Trophoblast cell (in vitro differentiated cells and primary cell): ENCODE measurements around the gene CEP55.

Experiments used
- DNase-seq, 2 donors: peaks; one replicate each; pipeline ENCODE4 v3.0.0-alpha.2; 2016
- H2AFZ ChIP-seq: 2 replicates; pipeline ENCODE4 v1.6.1; 2013; ENCODE audit warnings: low read length, moderate library complexity, mild to moderate bottlenecking; ENCODE audit not compliant: insufficient read depth, poor library complexity
- H2AK5ac ChIP-seq: 2 replicates; pipeline ENCODE4 v1.6.1; 2013; ENCODE audit warnings: mild to moderate bottlenecking, low read length
- H2BK120ac ChIP-seq: 2 replicates; pipeline ENCODE4 v1.6.1; 2013; ENCODE audit warnings: low read length, mild to moderate bottlenecking, moderate library complexity; ENCODE audit not compliant: insufficient read depth, poor library complexity
- H2BK12ac ChIP-seq: 2 replicates; pipeline ENCODE4 v1.6.1; 2013; ENCODE audit warnings: mild to moderate bottlenecking, low read length, moderate library complexity
- H2BK5ac ChIP-seq: 2 replicates; pipeline ENCODE4 v1.6.1; 2013; ENCODE audit warnings: low read length, low read depth, moderate library complexity, mild to moderate bottlenecking; ENCODE audit not compliant: poor library complexity
- H3K14ac ChIP-seq: 2 replicates; pipeline ENCODE4 v1.6.1; 2013; ENCODE audit warnings: mild to moderate bottlenecking, low read length
- H3K18ac ChIP-seq: 2 replicates; pipeline ENCODE4 v1.6.1; 2013; ENCODE audit warnings: mild to moderate bottlenecking, low read length
- H3K23ac ChIP-seq: 2 replicates; pipeline ENCODE4 v1.6.1; 2013; ENCODE audit warnings: low read length
- H3K27ac ChIP-seq: 2 replicates; pipeline ENCODE4 v1.5.1; 2013; ENCODE audit warnings: low read depth, mild to moderate bottlenecking, inconsistent platforms, low read length, moderate library complexity
- H3K27me3 ChIP-seq: 2 replicates; pipeline ENCODE4 v1.6.1; 2013; ENCODE audit warnings: inconsistent platforms, mild to moderate bottlenecking, low read length, moderate library complexity; ENCODE audit not compliant: insufficient read depth
- H3K36me3 ChIP-seq, 2 experiments: 1 replicate in 1 of 2; 2 replicates in 1 of 2; pipeline ENCODE4 v1.6.1; 2013; ENCODE audit warnings: low read length in 2 of 2, mild to moderate bottlenecking in 2 of 2, moderate library complexity in 1 of 2; ENCODE audit not compliant: insufficient read depth in 2 of 2, control insufficient read depth in 1 of 2
- H3K4ac ChIP-seq: 2 replicates; pipeline ENCODE4 v1.6.1; 2013; ENCODE audit warnings: low read depth, mild to moderate bottlenecking, low read length, moderate library complexity
- H3K4me1 ChIP-seq, 2 experiments: 1 replicate in 1 of 2; 2 replicates in 1 of 2; pipeline ENCODE4 v1.6.1; 2013; ENCODE audit warnings: low read length in 2 of 2, mild to moderate bottlenecking in 2 of 2, moderate library complexity in 1 of 2; ENCODE audit not compliant: insufficient read depth in 2 of 2, control insufficient read depth in 1 of 2
- H3K4me2 ChIP-seq: 2 replicates; pipeline ENCODE4 v1.6.1; 2013; ENCODE audit warnings: inconsistent platforms, mild to moderate bottlenecking, low read length, moderate library complexity
- H3K4me3 ChIP-seq: 2 replicates; pipeline ENCODE4 v1.5.1; 2013; ENCODE audit warnings: mild to moderate bottlenecking, low read depth, low read length, inconsistent platforms
- H3K79me1 ChIP-seq: one replicate; pipeline ENCODE4 v1.6.1; 2013; ENCODE audit warnings: low read length
- H3K79me2 ChIP-seq: 2 replicates; pipeline ENCODE4 v1.6.1; 2013; ENCODE audit warnings: low read length, mild to moderate bottlenecking; ENCODE audit not compliant: control insufficient read depth, insufficient read depth, poor library complexity
- H3K9ac ChIP-seq: 2 replicates; pipeline ENCODE4 v1.6.1; 2013; ENCODE audit warnings: mild to moderate bottlenecking, low read length
- H3K9me3 ChIP-seq: 2 replicates; pipeline ENCODE4 v1.6.1; 2013; ENCODE audit warnings: low read depth, mild to moderate bottlenecking, control low read depth, inconsistent platforms, low read length; ENCODE audit not compliant: insufficient read depth
- H4K12ac ChIP-seq: 2 replicates; pipeline ENCODE4 v1.6.1; 2013; ENCODE audit warnings: low read depth, mild to moderate bottlenecking, low read length, moderate library complexity
- H4K8ac ChIP-seq: 2 replicates; pipeline ENCODE4 v1.6.1; 2013; ENCODE audit warnings: low read depth, mild to moderate bottlenecking, low read length, moderate library complexity
- H4K91ac ChIP-seq: one replicate; pipeline ENCODE4 v1.6.1; 2013; ENCODE audit warnings: low read depth, mild to moderate bottlenecking, low read length, moderate library complexity
- WGBS: extraction: QIAGEN DNeasy Blood & Tissue Kit; methylation state at CpG from one replicate; pipeline ENCODE4 v1.1.7; 2013; ENCODE audit warnings: missing lambda C conversion rate; ENCODE audit not compliant: insufficient read length, insufficient coverage; ENCODE audit errors: extremely low coverage; 5-methylcytosine and 5-hydroxymethylcytosine counted together

CEP55 gene

DNA sequence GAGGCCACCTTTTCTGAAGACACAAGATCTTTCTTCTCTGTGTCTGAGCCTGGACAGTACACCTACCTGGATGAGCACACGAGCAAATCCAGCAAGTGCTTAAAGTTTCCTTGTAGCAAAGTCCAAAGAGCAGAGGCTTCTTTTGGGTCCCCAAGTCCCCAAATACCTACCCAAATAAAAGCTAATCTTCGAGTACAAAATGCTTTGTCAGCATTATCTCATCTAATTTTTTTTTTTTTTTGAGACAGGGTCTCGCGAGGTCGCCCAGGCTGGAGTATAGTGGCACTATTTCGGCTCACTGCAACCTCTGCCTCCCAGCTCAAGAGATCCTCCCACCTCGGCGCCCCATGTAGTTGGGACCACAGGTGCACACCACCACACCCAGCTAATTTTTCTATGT, 38.9 kb upstream of the CEP55 start:
- Histone ChIP-seq H4K8ac (no peak overlapping the region), H3K9ac (no peak overlapping the region), H2BK5ac (no peak overlapping the region), H2BK12ac (peak overlapping the region; percentile 50), H3K36me3 (peaks cover 7 to 12% of the 10 kb centered on the region in 2 experiments), H3K79me1 (peaks cover 28% of the 10 kb centered on the region), H3K27ac (no peak overlapping the region), H3K4me1 (peaks cover 24 to 33% of the 10 kb centered on the region in 2 experiments), H4K91ac (no peak overlapping the region), H3K14ac (no peak overlapping the region), H2AFZ (no peak overlapping the region), H2AK5ac (peak overlapping the region; percentile 45), H3K4me2 (no peak overlapping the region), H3K18ac (no peak overlapping the region), H4K12ac (no peak overlapping the region), H3K9me3 (no peaks in the 10 kb centered on the region), H3K27me3 (no peaks in the 10 kb centered on the region), H3K79me2 (peaks cover 3% of the 10 kb centered on the region), H3K4me3 (no peak overlapping the region), H3K4ac (peak overlapping the region; percentile 21), H3K23ac (no peak overlapping the region), H2BK120ac (no peak overlapping the region)
- no CpG with 5 or more reads among the region's 8 CpGs for WGBS
- DNase-seq: no peak

DNA sequence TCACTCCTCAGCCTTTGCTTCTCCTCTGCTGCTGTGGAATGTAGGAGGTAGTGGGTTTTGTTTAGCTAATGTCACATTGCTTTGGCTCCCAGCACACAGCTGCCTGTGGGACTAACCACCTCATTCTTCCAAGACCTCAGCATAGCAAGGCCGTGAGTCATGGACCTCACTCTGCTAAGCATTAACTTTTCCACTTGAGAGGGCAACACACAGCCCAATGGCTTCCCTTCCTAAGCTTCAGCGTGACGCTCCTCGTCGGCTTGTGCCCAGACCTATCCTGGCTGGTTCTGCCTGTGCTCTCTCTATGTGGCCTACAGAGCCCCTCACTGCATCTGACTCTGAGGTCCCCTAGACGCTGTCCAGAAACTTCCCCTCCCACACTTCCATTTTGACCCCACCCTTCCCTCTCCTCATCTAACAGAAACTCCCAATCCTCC, 37.6 kb upstream of the CEP55 start:
- peak overlapping the region; percentile 65 for H4K91ac ChIP-seq
- H2AFZ ChIP-seq: no peak overlapping the region
- H3K18ac ChIP-seq: peak overlapping the region; percentile 12
- H3K23ac ChIP-seq: no peak overlapping the region
- peaks cover 7 to 12% of the 10 kb centered on the region in 2 experiments for H3K36me3 ChIP-seq
- peak overlapping the region; percentile 37 for H2BK12ac ChIP-seq
- H3K79me1 ChIP-seq: peaks cover 35% of the 10 kb centered on the region
- H3K4me2 ChIP-seq: peak overlapping the region; percentile 3
- H3K27ac ChIP-seq: peak overlapping the region; percentile 87
- peaks cover 31 to 40% of the 10 kb centered on the region in 2 experiments for H3K4me1 ChIP-seq
- DNase-seq: peak; percentile 92 to 95
- no peaks in the 10 kb centered on the region for H3K9me3 ChIP-seq
- no CpG with 5 or more reads among the region's 6 CpGs for WGBS
- H2BK120ac ChIP-seq: peak overlapping the region; percentile 50
- peak overlapping the region; percentile 25 for H4K8ac ChIP-seq
- H3K27me3 ChIP-seq: no peaks in the 10 kb centered on the region
- H2AK5ac ChIP-seq: no peak overlapping the region
- no peak overlapping the region for H3K4me3 ChIP-seq
- no peak overlapping the region for H3K9ac ChIP-seq
- no peak overlapping the region for H3K4ac ChIP-seq
- peak overlapping the region; percentile 67 for H2BK5ac ChIP-seq
- H3K79me2 ChIP-seq: peaks cover 5% of the 10 kb centered on the region
- no peak overlapping the region for H4K12ac ChIP-seq
- peak overlapping the region; percentile 4 for H3K14ac ChIP-seq

DNA sequence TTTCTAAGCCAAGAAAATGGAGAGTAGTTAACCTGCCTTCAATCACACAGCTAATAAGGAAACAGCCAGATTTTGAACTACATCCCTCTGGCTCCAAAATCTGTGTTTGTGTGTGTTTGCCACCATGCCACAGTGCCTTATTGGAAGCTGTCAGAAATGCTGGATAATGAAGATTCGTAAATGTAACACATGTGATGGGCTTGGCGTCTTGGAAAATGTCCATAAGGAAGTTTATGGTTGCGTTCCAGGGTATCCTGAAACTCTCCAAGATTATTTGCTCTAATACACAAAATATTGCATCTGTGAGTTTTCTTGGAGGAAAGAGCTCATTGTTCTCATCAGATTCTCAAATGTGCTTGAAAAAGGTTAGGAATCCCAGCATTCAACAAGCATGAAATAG, 36.9 kb upstream of the CEP55 start:
- Histone ChIP-seq H3K23ac (no peak overlapping the region), H2BK12ac (peak overlapping the region; percentile 22), H3K4me1 (peaks cover 35 to 45% of the 10 kb centered on the region in 2 experiments), H3K9ac (no peak overlapping the region), H3K27ac (peak overlapping the region; percentile 87), H3K4me2 (peak overlapping the region; percentile 3), H2AK5ac (peak overlapping the region; percentile 93), H3K18ac (peak overlapping the region; percentile 64), H3K36me3 (peaks cover 6 to 11% of the 10 kb centered on the region in 2 experiments), H4K91ac (peak overlapping the region; percentile 84), H3K9me3 (no peaks in the 10 kb centered on the region), H3K4ac (peak overlapping the region; percentile 70), H2AFZ (no peak overlapping the region), H3K14ac (peak overlapping the region; percentile 76), H4K12ac (no peak overlapping the region), H3K4me3 (no peak overlapping the region), H3K79me2 (peaks cover 5% of the 10 kb centered on the region), H4K8ac (peak overlapping the region; percentile 43), H2BK5ac (peak overlapping the region; percentile 65), H3K79me1 (peaks cover 39% of the 10 kb centered on the region), H2BK120ac (peak overlapping the region; percentile 50), H3K27me3 (no peaks in the 10 kb centered on the region)
- WGBS: no CpG with 5 or more reads among the region's 3 CpGs
- no peak for DNase-seq

DNA sequence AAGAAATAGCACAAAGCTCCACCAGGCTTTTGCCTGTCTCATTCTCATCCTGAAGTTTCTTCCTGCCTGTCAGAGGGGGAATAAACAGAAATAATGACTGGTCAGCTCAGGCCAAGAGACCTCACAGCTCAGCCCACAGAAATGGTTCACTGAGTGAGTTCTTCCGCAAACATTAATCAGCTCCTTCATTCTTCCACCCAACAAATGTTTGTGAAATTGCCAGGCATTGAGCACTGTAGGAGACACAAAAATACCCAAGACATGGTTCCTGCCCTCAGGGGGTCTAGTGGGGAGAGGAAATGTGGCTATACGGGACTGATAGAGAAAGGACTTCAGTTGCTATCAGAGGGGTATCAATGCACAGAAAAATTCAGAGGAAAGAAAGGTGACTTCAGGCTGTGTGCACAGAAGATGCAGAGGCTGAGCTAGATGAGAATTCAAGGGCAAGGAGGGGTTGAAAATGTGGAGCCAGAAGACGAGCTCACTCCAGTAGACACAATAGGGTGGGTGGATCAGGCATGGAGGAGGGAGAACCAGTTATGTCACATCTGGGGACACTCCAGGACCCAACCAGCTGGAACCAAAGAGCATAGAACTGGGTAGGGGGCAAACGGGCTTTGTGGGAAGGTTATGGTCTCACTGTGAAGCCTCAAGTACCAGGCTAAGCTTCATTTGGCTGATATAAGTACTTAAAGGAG, 35.2 kb upstream of the CEP55 start:
- H2BK120ac ChIP-seq: peak overlapping the region; percentile 33
- peak overlapping the region; percentile 15 for H4K91ac ChIP-seq
- peak overlapping the region; percentile 13 for H2AFZ ChIP-seq
- H2AK5ac ChIP-seq: peak overlapping the region; percentile 28
- peak in 1 of 2 donors; percentile 56 for DNase-seq
- peaks cover 3 to 7% of the 10 kb centered on the region in 2 experiments for H3K36me3 ChIP-seq
- peak overlapping the region; percentile 40 for H4K8ac ChIP-seq
- H3K27me3 ChIP-seq: no peaks in the 10 kb centered on the region
- H3K9ac ChIP-seq: no peak overlapping the region
- no peaks in the 10 kb centered on the region for H3K9me3 ChIP-seq
- H3K23ac ChIP-seq: no peak overlapping the region
- H3K4me2 ChIP-seq: no peak overlapping the region
- peaks cover 46% of the 10 kb centered on the region for H3K79me1 ChIP-seq
- H3K4ac ChIP-seq: peak overlapping the region; percentile 47
- H3K4me3 ChIP-seq: no peak overlapping the region
- peak overlapping the region; percentile 33 for H3K14ac ChIP-seq
- H3K18ac ChIP-seq: peak overlapping the region; percentile 71
- H2BK12ac ChIP-seq: peak overlapping the region; percentile 68
- H2BK5ac ChIP-seq: peak overlapping the region; percentile 32
- H3K27ac ChIP-seq: peak overlapping the region; percentile 47
- WGBS: no CpG with 5 or more reads among the region's 4 CpGs
- no peak overlapping the region for H4K12ac ChIP-seq
- peaks cover 5% of the 10 kb centered on the region for H3K79me2 ChIP-seq
- H3K4me1 ChIP-seq: peaks cover 43 to 52% of the 10 kb centered on the region in 2 experiments
